Suppressor macrophage treated with lipopolysaccharide for 1 hour (primary cell): ENCODE data around the gene PRAMEF6.
"Not testable (repeated sequence)": the region's sequence is repeated elsewhere in the genome, so short reads cannot be mapped to it uniquely, and the experiment has no call there.

Source experiments
- DNase-seq, 3 donors: peaks; one replicate each; pipeline ENCODE4 v3.0.0-alpha.2; 2020 to 2022

PRAMEF6 gene

DNA sequence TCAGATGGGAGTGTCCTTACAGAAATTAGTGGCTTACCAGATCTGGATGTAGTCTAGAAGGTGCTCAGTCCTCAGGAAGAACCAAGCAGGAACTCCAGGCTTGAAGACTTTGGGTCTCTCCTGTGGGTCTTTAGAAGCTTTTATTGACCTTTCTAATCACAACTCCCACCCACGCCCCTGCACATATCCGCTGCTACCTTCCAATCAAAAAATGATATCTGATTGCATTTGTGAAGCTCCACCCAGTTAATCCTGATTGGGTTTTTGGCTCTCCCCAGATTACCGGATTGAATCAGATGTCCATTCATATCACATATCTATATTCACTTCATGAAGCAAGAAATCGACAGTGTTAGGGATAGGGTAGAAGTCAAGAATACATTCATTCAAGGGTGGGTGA is at the start of gene PRAMEF6:
Gene PRAMEF6, minus strand, starts transcription at position 101 of the 400 bp plus-strand sequence. CDS start 5,062 bp downstream, outside the sequence.
- DNase-seq = not testable (repeated sequence)

DNA sequence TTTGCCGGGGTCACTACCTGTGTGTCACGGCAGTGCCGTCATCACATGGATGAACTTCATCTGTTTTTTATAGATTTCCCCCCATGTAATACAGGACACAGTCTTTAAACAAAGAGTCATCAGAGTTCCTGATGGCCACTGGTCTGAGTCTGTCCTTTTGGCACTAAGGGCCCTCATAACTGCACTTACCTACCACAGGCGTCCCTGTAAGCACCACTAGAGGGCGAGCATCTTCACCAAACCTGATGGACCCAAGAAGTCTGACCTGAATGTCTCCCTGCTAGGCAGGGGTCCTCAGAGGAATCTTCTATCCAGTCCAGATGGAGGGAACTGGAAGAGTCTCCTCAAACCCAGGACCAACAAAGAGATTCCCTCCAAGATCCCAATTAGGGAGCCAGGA is 23.0 kb downstream of the PRAMEF6 start:
- DNase-seq = not testable (repeated sequence)

DNA sequence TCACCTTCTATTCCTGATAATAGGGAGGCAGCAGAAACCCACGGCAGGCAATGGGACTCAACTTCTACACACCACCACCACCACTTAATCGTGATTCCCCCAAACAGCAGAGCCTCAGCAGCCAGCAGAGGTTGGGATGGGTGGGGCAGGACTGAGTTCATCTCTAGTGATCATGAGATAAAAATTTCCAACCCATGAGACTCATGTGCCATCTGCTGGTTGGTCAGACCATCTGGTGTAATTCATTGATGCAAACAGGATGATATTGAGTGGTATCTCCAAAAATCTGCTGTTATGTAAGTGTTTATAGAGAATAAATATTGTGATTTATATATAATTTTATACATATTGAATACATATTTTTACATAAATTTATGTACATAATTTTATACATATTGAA is 25.6 kb downstream of the PRAMEF6 start:
- DNase-seq = peak in 2 of 3 donors; percentile 0 to 8

DNA sequence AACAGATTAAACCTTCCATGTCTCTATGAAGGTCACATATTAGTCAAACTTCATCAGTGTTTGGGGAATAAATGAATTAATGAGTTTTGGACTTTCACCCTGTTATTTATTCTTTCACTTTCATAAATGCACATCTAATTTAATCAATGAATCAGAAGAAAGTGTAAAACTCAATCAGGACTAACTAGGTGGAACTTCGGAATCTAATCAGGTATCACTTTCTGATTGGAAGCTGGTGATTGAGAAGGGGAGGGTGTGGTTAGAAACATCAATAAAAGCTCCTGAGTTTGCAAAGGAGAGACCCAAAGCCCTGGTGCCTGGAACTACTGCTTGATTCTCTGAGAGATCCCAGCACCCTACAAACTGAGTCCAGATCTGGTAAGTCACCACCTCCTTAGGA is 31.1 kb downstream of the PRAMEF6 start, which contains the start of gene PRAMEF7:
Gene PRAMEF7, plus strand, starts transcription at position 301 of the 400 bp plus-strand sequence. CDS start 1,083 bp downstream, outside the sequence.
- DNase-seq = not testable (repeated sequence)

DNA sequence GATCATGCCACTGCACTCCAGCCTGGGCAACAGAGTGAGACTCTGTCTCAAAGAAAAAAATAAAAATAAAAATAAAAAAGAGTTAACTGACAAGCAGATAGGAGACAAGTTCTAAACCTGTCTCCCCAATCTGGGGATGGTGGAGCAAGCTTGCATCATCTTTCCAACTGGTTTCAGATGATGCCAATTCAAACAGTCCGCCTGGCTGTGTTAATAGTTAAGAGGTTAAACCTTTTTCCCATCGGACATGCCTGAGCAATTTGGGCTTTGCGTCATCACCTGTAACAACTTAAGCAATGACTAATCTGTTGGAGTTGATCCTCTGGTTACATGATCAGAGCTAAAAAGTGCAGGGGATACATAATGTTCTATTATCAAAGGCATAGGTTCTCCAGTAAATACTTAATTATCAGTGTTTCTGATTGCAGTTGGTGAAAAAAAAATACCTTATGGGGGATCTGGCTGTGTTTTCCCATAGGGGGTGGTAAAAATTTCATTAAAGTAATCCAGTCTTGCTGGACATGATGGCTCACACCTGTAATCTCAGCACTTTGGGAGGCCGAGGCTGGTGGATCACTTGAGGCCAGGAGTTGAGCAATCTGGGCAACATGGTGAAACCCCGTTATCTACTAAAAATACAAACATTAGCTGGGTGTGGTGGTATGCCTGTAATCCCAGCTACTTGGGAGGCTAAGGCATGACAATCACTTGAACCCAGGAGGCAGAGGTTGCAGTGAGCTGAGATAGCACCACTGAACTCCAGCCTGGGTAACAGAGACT is 43.4 kb downstream of the PRAMEF6 start:
- DNase-seq = not testable (repeated sequence)

DNA sequence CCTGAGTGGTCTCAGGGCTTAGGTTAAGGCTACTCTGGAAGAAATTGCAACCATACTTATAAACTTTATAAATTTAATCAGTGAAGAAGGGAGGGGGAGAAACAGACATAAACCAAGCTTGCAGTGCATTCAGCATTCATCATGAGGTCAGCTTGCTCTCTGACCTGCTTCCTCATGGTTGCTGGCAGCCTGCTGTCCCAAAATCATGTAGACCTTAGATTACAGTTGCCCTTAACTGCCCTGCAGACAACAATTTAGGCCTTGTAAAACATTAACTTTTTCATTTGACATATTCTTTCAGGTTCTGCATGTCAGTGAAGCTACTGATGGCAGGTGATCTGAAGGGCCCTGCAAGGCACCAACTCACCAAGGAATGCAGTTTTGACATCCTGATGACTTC is 48.2 kb downstream of the PRAMEF6 start:
- not testable (repeated sequence) for DNase-seq

DNA sequence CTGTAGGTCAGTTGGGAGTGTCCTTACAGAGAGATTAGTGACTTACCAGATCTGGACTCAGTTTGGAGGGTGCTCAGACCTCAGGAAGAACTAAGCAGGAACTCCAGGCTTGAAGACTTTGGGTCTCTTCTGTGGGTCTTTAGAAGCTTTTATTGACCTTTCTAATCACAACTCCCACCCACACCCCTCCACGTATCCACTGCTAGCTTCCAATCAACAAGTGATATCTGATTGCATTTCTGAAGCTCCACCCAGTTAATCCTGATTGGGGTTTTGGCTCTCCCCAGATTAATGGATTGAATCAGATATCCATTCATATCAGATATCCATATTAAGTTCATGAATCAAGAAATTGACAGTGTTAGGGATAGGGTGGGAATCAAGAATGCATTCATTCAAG is 49.2 kb downstream of the PRAMEF6 start, which contains the start of gene PRAMEF10:
Gene PRAMEF10, minus strand, starts transcription at position 101 of the 400 bp plus-strand sequence. CDS start 2,423 bp downstream, outside the sequence.
- not testable (repeated sequence) for DNase-seq
